ENCODE data around the gene FPR1.

GRCh38 chr19:51786646-51787494 lies 35.2 kb upstream of the FPR1 start:
- no peak for TF ChIP-seq CTCF (IDR thresholded peaks at IDR 0.05)
- no peak for TF ChIP-seq EP300 (IDR thresholded peaks at IDR 0.05)

Data from tibial nerve (tissue), 4 donors.